HG03460 (cell line): ENCODE data around the gene RGS7.
"Not testable (repeated sequence)": the region's sequence is repeated elsewhere in the genome, so short reads cannot be mapped to it uniquely, and the experiment has no call there.

Source experiments
- ATAC-seq: cut with Tn5 transposase; IDR thresholded peaks from one replicate; pipeline ENCODE4 v1.9.1; 2021; ENCODE audit not compliant: unreplicated experiment

Gene RGS7

GRCh38 chr1:241215683-241216082 lies 141.3 kb downstream of the RGS7 start:
- ATAC-seq = no peak

GRCh38 chr1:241215203-241215602 lies 141.8 kb downstream of the RGS7 start:
- no peak for ATAC-seq

GRCh38 chr1:241213139-241213538 lies 143.9 kb downstream of the RGS7 start:
- ATAC-seq = no peak

- ATAC-seq = no peak
These were observed 144.4 kb downstream of the RGS7 start for GRCh38 chr1:241212628-241213027.

GRCh38 chr1:241208910-241209379 lies 148.1 kb downstream of the RGS7 start:
- ATAC-seq = no peak

GRCh38 chr1:241203817-241204216 lies 153.2 kb downstream of the RGS7 start:
- no peak for ATAC-seq

GRCh38 chr1:241202401-241202800 lies 154.6 kb downstream of the RGS7 start:
- no peak for ATAC-seq

GRCh38 chr1:241186716-241187115 lies 170.3 kb downstream of the RGS7 start:
- ATAC-seq = no peak

GRCh38 chr1:241181971-241182370 lies 175.0 kb downstream of the RGS7 start:
- ATAC-seq = no peak

GRCh38 chr1:241181471-241181870 lies 175.5 kb downstream of the RGS7 start:
- ATAC-seq = no peak

- ATAC-seq = no peak
These were observed 176.4 kb downstream of the RGS7 start for GRCh38 chr1:241180569-241180968.

- no peak for ATAC-seq
These were observed 179.3 kb downstream of the RGS7 start for GRCh38 chr1:241177660-241178059.

- no peak for ATAC-seq
These were observed 184.5 kb downstream of the RGS7 start for GRCh38 chr1:241172486-241172885.

- ATAC-seq = no peak
These were observed 185.0 kb downstream of the RGS7 start for GRCh38 chr1:241171991-241172390.

GRCh38 chr1:241167121-241167630 lies 189.8 kb downstream of the RGS7 start:
- ATAC-seq = no peak

GRCh38 chr1:241166625-241167024 lies 190.4 kb downstream of the RGS7 start:
- ATAC-seq = no peak

- not testable (repeated sequence) for ATAC-seq
These were observed 191.7 kb downstream of the RGS7 start for GRCh38 chr1:241165256-241165655.

GRCh38 chr1:241163363-241163762 lies 193.6 kb downstream of the RGS7 start:
- ATAC-seq = no peak

GRCh38 chr1:241161188-241161689 lies 195.8 kb downstream of the RGS7 start:
- ATAC-seq = no peak

- no peak for ATAC-seq
These were observed 199.6 kb downstream of the RGS7 start for GRCh38 chr1:241157435-241157834.

- no peak for ATAC-seq
These were observed 200.6 kb downstream of the RGS7 start for GRCh38 chr1:241156231-241156965.

- ATAC-seq = no peak
These were observed 211.1 kb downstream of the RGS7 start for GRCh38 chr1:241145881-241146280.
